RWPE2 (cell line): ENCODE data around the gene LRGUK.

ENCODE experiments used
- ATAC-seq: fragments of 200-7000 bp; cut with Tn5 transposase; 3 replicates; pipeline ENCODE4 v1.9.1; 2021; ENCODE audit warnings: low read depth
- DNase-seq: peaks from one replicate; pipeline ENCODE4 v3.0.0-alpha.2; 2020; ENCODE audit warnings: low spot score
- H3K27ac ChIP-seq: fragments of 450-650 bp; 2 replicates; pipeline ENCODE4 v1.5.1; 2017; ENCODE audit warnings: mild to moderate bottlenecking; ENCODE audit not compliant: poor library complexity, severe bottlenecking
- H3K27me3 ChIP-seq: fragments of 250-450 bp; sonication (Bioruptor Pico); 2 replicates; pipeline ENCODE4 v1.5.1; 2021; ENCODE audit warnings: mild to moderate bottlenecking, moderate library complexity; ENCODE audit not compliant: insufficient read depth, poor library complexity, severe bottlenecking
- H3K36me3 ChIP-seq: fragments of 250-450 bp; sonication (Bioruptor Pico); 2 replicates; pipeline ENCODE4 v1.5.1; 2020; ENCODE audit warnings: low read depth, mild to moderate bottlenecking, moderate library complexity
- H3K4me1 ChIP-seq: fragments of 250-450 bp; sonication (Bioruptor Pico); 2 replicates; pipeline ENCODE4 v1.5.1; 2021; ENCODE audit warnings: mild to moderate bottlenecking, moderate library complexity; ENCODE audit not compliant: insufficient read depth, poor library complexity, severe bottlenecking
- H3K4me3 ChIP-seq: fragments of 250-450 bp; sonication (Bioruptor Pico); 2 replicates; pipeline ENCODE4 v1.5.1; 2021; ENCODE audit warnings: mild to moderate bottlenecking, moderate library complexity; ENCODE audit not compliant: severe bottlenecking
- H3K9me3 ChIP-seq: fragments of 250-450 bp; sonication (Bioruptor Pico); 2 replicates; pipeline ENCODE4 v1.5.1; 2021; ENCODE audit warnings: mild to moderate bottlenecking, moderate library complexity; ENCODE audit not compliant: severe bottlenecking
- CTCF ChIP-seq: fragments of 450-650 bp; IDR thresholded peaks from one replicate; pipeline ENCODE4 v1.5.1; 2017; ENCODE audit warnings: mild to moderate bottlenecking, moderate library complexity; ENCODE audit not compliant: poor library complexity, severe bottlenecking

The LRGUK gene

GRCh38 chr7:134084488-134085144 lies 42.5 kb upstream of the LRGUK start:
- Histone ChIP-seq H3K27ac (no peak overlapping the region), H3K27me3 (no peaks in the 10 kb centered on the region)
- no peak for ATAC-seq

GRCh38 chr7:134085311-134085710 lies 41.8 kb upstream of the LRGUK start:
- H3K36me3 ChIP-seq = no peaks in the 10 kb centered on the region
- ATAC-seq (no peak), DNase-seq (no peak)
- no peak overlapping the region for H3K27ac ChIP-seq
- no peak overlapping the region for H3K4me3 ChIP-seq
- TF ChIP-seq CTCF = no peak
- peaks cover 15% of the 10 kb centered on the region for H3K9me3 ChIP-seq
- H3K4me1 ChIP-seq = no peaks in the 10 kb centered on the region
- H3K27me3 ChIP-seq = no peaks in the 10 kb centered on the region

More at GRCh38 chr7:134084488-134085144, 42.5 kb upstream of the LRGUK start:
- DNase-seq = no peak
- no peak for TF ChIP-seq CTCF
- no peak overlapping the region for H3K4me3 ChIP-seq
- no peaks in the 10 kb centered on the region for H3K36me3 ChIP-seq
- no peaks in the 10 kb centered on the region for H3K4me1 ChIP-seq
- H3K9me3 ChIP-seq = peaks cover 13% of the 10 kb centered on the region

DNA sequence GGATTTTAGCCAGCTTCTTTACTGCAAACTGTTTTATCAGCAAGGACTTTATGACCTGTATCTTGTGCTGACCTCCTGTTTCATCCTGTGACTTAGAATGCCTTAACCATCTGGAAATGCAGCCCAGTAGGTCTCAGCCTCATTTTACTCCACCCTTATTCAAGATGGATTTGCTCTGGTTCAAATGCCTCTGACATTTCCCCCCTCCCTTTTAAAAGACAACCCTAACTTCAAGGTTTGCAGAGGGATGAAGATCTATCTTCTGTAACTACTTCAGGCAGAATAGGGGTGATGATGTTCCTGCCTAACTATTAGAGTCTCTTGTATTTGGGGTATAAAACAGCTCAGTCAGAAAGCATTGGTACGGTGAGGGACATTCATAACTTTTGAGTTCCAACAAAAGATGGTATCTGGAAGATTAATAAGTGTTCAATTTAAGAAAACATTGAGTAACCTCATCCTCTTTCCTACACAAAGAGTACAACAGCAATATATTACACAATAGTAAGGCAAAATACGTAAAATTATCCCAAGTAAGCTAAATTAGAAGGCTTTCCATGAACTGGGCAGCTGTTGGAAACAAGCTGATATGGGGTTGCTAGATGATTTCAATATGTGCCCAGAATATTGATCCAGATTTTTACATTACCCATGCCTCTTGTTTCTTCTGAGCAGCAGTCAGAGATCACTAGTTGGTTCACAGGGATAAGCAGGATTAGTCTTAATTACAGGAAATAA lies 40.0 kb upstream of the LRGUK start:
- no peaks in the 10 kb centered on the region for H3K27me3 ChIP-seq
- no peak for ATAC-seq
- H3K4me1 ChIP-seq = no peaks in the 10 kb centered on the region
- H3K27ac ChIP-seq = no peak overlapping the region
- no peaks in the 10 kb centered on the region for H3K36me3 ChIP-seq
- H3K4me3 ChIP-seq = no peak overlapping the region
- no peak for TF ChIP-seq CTCF
- peaks cover 15% of the 10 kb centered on the region for H3K9me3 ChIP-seq
- DNase-seq = no peak

DNA sequence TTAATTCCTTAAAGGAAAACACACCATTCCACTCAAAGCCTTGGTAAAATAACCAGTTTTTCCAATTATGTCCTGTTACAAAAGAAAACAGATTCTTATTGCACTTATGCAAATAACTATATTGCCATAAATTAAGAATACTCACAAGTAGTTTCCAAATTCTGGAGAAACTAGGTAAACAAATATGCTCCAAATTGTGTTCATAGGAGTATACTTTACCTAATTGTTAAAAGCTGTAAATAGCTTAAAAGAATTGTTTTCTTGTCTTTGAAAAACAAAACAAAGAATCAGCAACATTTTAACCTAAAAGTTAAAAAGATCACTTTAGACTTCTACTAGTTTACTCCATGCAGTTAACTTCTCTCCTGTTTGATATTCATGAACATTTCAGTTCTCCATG lies 38.9 kb upstream of the LRGUK start:
- Histone ChIP-seq H3K36me3 (no peaks in the 10 kb centered on the region), H3K27ac (no peak overlapping the region), H3K9me3 (peaks cover 15% of the 10 kb centered on the region), H3K4me1 (no peaks in the 10 kb centered on the region), H3K4me3 (no peak overlapping the region), H3K27me3 (no peaks in the 10 kb centered on the region)
- DNase-seq (no peak), ATAC-seq (no peak)
- no peak for TF ChIP-seq CTCF

GRCh38 chr7:134089446-134089845 lies 37.7 kb upstream of the LRGUK start:
- no peaks in the 10 kb centered on the region for H3K4me1 ChIP-seq
- no peak for TF ChIP-seq CTCF
- H3K9me3 ChIP-seq = peaks cover 15% of the 10 kb centered on the region
- no peak for ATAC-seq
- no peak overlapping the region for H3K27ac ChIP-seq
- DNase-seq = no peak
- no peaks in the 10 kb centered on the region for H3K36me3 ChIP-seq
- no peaks in the 10 kb centered on the region for H3K27me3 ChIP-seq
- H3K4me3 ChIP-seq = no peak overlapping the region
